Suppressor macrophage (primary cell): ENCODE data around the gene SSX5.
"Not testable (repeated sequence)": the region's sequence is repeated elsewhere in the genome, so short reads cannot be mapped to it uniquely, and the experiment has no call there.

Experiments used
- DNase-seq, 4 experiments: peaks; one replicate each; pipeline ENCODE4 v3.0.0-alpha.2; 2020 to 2022
- total RNA-seq, 17 experiments: gene quantifications; one replicate each; lab custom pipeline; 2026; ENCODE audit warnings: mixed read lengths in 6 of 17, inconsistent platforms in 3 of 17; lab: John Stamatoyannopoulos, UW

The SSX5 gene
- 0 to 0.66 (median 0) reads per million in 17 experiments for total RNA-seq

GRCh38 chrX:48196745-48197201, at the start of gene SSX5:
TSS of gene SSX5 (minus strand) at chrX:48196795. CDS start at chrX:48195358, 1,437 bp downstream.
- DNase-seq: no peak

- not testable (repeated sequence) for DNase-seq
Measured at GRCh38 chrX:48224196-48224595, 27.6 kb upstream of the SSX5 start.

GRCh38 chrX:48214341-48214740, 17.7 kb upstream of the SSX5 start:
- not testable (repeated sequence) for DNase-seq

- not testable (repeated sequence) for DNase-seq
Measured at GRCh38 chrX:48190024-48190423, 6.6 kb downstream of the SSX5 start.

GRCh38 chrX:48181882-48182281, 14.7 kb downstream of the SSX5 start:
- not testable (repeated sequence) for DNase-seq

- DNase-seq: no peak
Measured at GRCh38 chrX:48180811-48181210, 15.8 kb downstream of the SSX5 start.

GRCh38 chrX:48179691-48180090, 16.9 kb downstream of the SSX5 start:
- no peak for DNase-seq

- DNase-seq: not testable (repeated sequence)
Measured at GRCh38 chrX:48166322-48166721, 30.3 kb downstream of the SSX5 start.

GRCh38 chrX:48165241-48165640, 31.4 kb downstream of the SSX5 start:
- no peak for DNase-seq

- DNase-seq: no peak
Measured at GRCh38 chrX:48156014-48156413, 40.6 kb downstream of the SSX5 start.

- DNase-seq: no peak
Measured at GRCh38 chrX:48154796-48155195, 41.8 kb downstream of the SSX5 start.

GRCh38 chrX:48153769-48154168, 42.8 kb downstream of the SSX5 start:
- no peak for DNase-seq

- DNase-seq: not testable (repeated sequence)
Measured at GRCh38 chrX:48142697-48143096, 53.9 kb downstream of the SSX5 start.

GRCh38 chrX:48141810-48142508, 54.6 kb downstream of the SSX5 start:
- not testable (repeated sequence) for DNase-seq

- not testable (repeated sequence) for DNase-seq
Measured at GRCh38 chrX:48139076-48139475, 57.5 kb downstream of the SSX5 start.
